ENCODE measurements around the gene C11orf86.

DNA sequence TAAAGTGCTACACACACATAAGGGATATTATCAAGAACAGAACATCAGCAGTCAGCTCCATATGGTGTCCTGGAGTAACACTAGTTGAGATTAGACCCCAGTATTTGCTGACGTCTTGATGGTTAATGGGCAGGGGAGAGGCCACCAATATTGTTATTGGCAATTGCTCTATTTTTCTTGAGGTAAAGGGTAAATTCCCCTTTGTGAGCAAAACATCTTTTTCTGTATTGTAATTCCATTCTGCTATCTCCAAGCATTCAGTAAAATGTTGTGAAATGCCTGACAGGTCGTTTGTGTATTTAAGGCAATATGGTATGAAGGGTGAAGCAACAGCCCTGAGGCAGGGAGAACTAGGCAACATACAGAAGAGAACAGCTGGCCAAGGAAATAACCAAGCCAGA lies 38.8 kb upstream of the C11orf86 start:
- no peak for TF ChIP-seq POLR2A (IDR thresholded peaks at IDR 0.05)
- TF ChIP-seq, protein P1, sequence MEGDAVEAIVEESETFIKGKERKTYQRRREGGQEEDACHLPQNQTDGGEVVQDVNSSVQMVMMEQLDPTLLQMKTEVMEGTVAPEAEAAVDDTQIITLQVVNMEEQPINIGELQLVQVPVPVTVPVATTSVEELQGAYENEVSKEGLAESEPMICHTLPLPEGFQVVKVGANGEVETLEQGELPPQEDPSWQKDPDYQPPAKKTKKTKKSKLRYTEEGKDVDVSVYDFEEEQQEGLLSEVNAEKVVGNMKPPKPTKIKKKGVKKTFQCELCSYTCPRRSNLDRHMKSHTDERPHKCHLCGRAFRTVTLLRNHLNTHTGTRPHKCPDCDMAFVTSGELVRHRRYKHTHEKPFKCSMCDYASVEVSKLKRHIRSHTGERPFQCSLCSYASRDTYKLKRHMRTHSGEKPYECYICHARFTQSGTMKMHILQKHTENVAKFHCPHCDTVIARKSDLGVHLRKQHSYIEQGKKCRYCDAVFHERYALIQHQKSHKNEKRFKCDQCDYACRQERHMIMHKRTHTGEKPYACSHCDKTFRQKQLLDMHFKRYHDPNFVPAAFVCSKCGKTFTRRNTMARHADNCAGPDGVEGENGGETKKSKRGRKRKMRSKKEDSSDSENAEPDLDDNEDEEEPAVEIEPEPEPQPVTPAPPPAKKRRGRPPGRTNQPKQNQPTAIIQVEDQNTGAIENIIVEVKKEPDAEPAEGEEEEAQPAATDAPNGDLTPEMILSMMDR (IDR thresholded peaks at IDR 0.05): no peak

Data from right lobe of liver (tissue), 4 donors.